SK-N-SH treated with all-trans-retinoic acid at 6 μM for 48 hours (cell line): ENCODE results near the gene MTAP.

Source experiments
- ATAC-seq: fragments of 200-7000 bp; cut with Tn5 transposase; 3 replicates; pipeline ENCODE4 v1.9.1; 2020; ENCODE audit warnings: mild to moderate bottlenecking, moderate library complexity
- ARNTL ChIP-seq: fragments of 450-650 bp; formaldehyde crosslinking; IDR thresholded peaks from 2 replicates; pipeline ENCODE4 v1.5.0; 2020; ENCODE audit warnings: low read depth, mild to moderate bottlenecking, moderate library complexity, borderline replicate concordance
- BACH2 ChIP-seq: fragments of 250-450 bp; sonication (Bioruptor Pico); IDR thresholded peaks from 2 replicates; pipeline ENCODE4 v1.9.0; 2021; ENCODE audit warnings: mild to moderate bottlenecking, borderline replicate concordance
- CSDC2 ChIP-seq: fragments of 250-450 bp; sonication (Bioruptor Pico); IDR thresholded peaks from 2 replicates; pipeline ENCODE4 v1.5.0; 2020; ENCODE audit warnings: mild to moderate bottlenecking, moderate library complexity
- ESRRG ChIP-seq: fragments of 250-450 bp; sonication (Bioruptor Pico); IDR thresholded peaks from 2 replicates; pipeline ENCODE4 v1.6.1; 2021; ENCODE audit warnings: mild to moderate bottlenecking
- GLIS3 ChIP-seq: fragments of 250-450 bp; sonication (Bioruptor Pico); IDR thresholded peaks from 2 replicates; pipeline ENCODE4 v1.5.0; 2020; ENCODE audit warnings: mild to moderate bottlenecking, moderate library complexity
- ISL1 ChIP-seq: fragments of 250-450 bp; sonication (Bioruptor Pico); IDR thresholded peaks from 2 replicates; pipeline ENCODE4 v2.1.2; 2022; ENCODE audit warnings: mild to moderate bottlenecking, moderate library complexity
- OSR1 ChIP-seq: fragments of 250-450 bp; sonication (Bioruptor Pico); IDR thresholded peaks from 2 replicates; pipeline ENCODE4 v1.8.0; 2022; ENCODE audit warnings: moderate library complexity, mild to moderate bottlenecking, inconsistent platforms
- PPARA ChIP-seq: fragments of 250-450 bp; sonication (Bioruptor Pico); IDR thresholded peaks from 2 replicates; pipeline ENCODE4 v1.5.0; 2020; ENCODE audit warnings: mild to moderate bottlenecking, borderline replicate concordance
- SNAI2 ChIP-seq: fragments of 250-450 bp; sonication (Bioruptor Pico); IDR thresholded peaks from 2 replicates; pipeline ENCODE4 v1.5.0; 2020; ENCODE audit warnings: mild to moderate bottlenecking, moderate library complexity
- TCF4 ChIP-seq: fragments of 250-450 bp; sonication (Bioruptor Pico); IDR thresholded peaks from 2 replicates; pipeline ENCODE4 v1.8.0; 2021; ENCODE audit warnings: mild to moderate bottlenecking, moderate library complexity, borderline replicate concordance
- ZFP3 ChIP-seq: fragments of 250-450 bp; sonication (Bioruptor Pico); IDR thresholded peaks from 2 replicates; pipeline ENCODE4 v1.5.0; 2020; ENCODE audit warnings: mild to moderate bottlenecking, moderate library complexity
- ZFP30 ChIP-seq: fragments of 450-650 bp; formaldehyde crosslinking; IDR thresholded peaks from 2 replicates; pipeline ENCODE4 v1.5.0; 2022; ENCODE audit warnings: mild to moderate bottlenecking, moderate library complexity
- ZNF565 ChIP-seq: fragments of 450-650 bp; formaldehyde crosslinking; conservative IDR thresholded peaks from 2 replicates; pipeline ENCODE4 v1.5.0; 2020; ENCODE audit warnings: low read depth, mild to moderate bottlenecking, moderate library complexity
- ZNF70 ChIP-seq: fragments of 450-650 bp; formaldehyde crosslinking; IDR thresholded peaks from 2 replicates; pipeline ENCODE4 v1.5.0; 2020; ENCODE audit warnings: mild to moderate bottlenecking, moderate library complexity
- ZNF8 ChIP-seq: fragments of 450-650 bp; formaldehyde crosslinking; IDR thresholded peaks from 2 replicates; pipeline ENCODE4 v1.5.0; 2020; ENCODE audit warnings: mild to moderate bottlenecking, moderate library complexity
- TF ChIP-seq, protein P1 (sequence below): fragments of 250-450 bp; sonication (Bioruptor Pico); IDR thresholded peaks from 2 replicates; pipeline ENCODE4 v1.5.0; 2020; ENCODE audit warnings: mild to moderate bottlenecking, moderate library complexity
- TF ChIP-seq, protein P2 (sequence below): fragments of 250-450 bp; sonication (Bioruptor Pico); IDR thresholded peaks from 2 replicates; pipeline ENCODE4 v1.5.1; 2021; ENCODE audit warnings: mild to moderate bottlenecking, moderate library complexity
- TF ChIP-seq, protein P3 (sequence below): fragments of 250-450 bp; sonication (Bioruptor Pico); IDR thresholded peaks from 2 replicates; pipeline ENCODE4 v1.8.0; 2020; ENCODE audit warnings: mild to moderate bottlenecking, moderate library complexity, borderline replicate concordance

The MTAP gene

DNA sequence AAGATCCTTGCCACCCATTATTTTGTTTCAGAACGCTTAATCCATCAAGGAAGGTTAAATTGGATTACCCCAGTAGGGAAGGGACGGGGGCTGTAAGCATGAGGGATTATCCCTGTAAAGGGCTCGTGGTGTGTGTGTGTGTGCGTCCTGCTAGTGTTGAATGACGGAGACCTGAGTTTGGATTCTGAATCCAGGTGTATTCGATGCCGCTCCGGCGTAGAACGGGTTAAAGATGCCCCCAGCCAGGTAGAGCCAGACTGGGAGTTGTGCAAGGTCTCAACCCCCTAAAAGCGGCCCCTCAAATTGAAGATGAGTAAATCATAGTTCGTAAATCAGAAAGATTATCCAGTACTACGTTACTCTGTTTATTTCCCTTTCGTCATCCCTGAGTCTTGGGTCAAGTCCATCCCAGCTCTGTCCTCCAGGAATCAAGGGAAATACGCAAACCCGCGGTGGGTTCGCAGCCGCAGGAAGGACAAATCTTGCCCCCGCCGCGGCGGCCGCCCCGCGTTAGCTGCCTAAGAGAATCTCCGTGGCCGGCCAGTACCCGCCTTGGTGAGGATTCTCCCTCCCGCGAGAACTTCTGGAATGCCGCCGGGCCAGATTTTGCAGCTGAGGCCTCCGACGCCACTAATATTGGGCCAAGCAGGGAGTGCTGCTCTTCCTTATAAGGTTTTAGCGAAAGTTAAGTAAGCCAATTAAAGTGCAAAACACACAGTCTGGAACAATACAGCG lies 586 bp upstream of the MTAP start (continued):
- TF ChIP-seq ARNTL (CRISPR knock-in tag) (no peak), SNAI2 (CRISPR knock-in tag) (no peak)

DNA sequence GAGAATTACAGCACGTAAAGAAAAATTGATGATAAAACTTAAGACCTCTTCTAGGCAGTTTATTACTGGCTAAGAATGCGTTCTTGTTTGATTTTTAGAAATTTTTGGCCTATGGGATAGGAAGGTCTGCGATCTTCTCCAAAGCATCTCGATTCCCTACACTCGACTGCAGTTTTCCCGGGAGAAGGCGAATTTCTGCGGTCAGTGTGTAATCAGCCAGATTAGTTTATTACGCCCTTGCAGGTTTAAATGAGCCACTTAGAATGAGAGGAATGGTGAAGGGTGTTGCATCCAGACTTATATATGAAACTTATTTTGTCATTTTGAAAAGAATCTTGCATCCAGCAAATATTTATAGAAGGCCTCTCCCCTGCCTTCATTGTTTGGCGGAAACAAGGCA lies 1.2 kb downstream of the MTAP start:
- ATAC-seq = no peak
- TF ChIP-seq BACH2 (CRISPR knock-in tag) (no peak), ZNF8 (CRISPR knock-in tag) (no peak), ZFP3 (CRISPR knock-in tag) (no peak), ZFP30 (no peak), ZNF565 (no peak), TCF4 (CRISPR knock-in tag) (no peak), CSDC2 (CRISPR knock-in tag) (no peak), ARNTL (CRISPR knock-in tag) (no peak), PPARA (no peak), ISL1 (CRISPR knock-in tag) (no peak), SNAI2 (CRISPR knock-in tag) (no peak)
- TF ChIP-seq, protein P1, sequence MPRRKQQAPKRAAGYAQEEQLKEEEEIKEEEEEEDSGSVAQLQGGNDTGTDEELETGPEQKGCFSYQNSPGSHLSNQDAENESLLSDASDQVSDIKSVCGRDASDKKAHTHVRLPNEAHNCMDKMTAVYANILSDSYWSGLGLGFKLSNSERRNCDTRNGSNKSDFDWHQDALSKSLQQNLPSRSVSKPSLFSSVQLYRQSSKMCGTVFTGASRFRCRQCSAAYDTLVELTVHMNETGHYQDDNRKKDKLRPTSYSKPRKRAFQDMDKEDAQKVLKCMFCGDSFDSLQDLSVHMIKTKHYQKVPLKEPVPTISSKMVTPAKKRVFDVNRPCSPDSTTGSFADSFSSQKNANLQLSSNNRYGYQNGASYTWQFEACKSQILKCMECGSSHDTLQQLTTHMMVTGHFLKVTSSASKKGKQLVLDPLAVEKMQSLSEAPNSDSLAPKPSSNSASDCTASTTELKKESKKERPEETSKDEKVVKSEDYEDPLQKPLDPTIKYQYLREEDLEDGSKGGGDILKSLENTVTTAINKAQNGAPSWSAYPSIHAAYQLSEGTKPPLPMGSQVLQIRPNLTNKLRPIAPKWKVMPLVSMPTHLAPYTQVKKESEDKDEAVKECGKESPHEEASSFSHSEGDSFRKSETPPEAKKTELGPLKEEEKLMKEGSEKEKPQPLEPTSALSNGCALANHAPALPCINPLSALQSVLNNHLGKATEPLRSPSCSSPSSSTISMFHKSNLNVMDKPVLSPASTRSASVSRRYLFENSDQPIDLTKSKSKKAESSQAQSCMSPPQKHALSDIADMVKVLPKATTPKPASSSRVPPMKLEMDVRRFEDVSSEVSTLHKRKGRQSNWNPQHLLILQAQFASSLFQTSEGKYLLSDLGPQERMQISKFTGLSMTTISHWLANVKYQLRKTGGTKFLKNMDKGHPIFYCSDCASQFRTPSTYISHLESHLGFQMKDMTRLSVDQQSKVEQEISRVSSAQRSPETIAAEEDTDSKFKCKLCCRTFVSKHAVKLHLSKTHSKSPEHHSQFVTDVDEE (CRISPR knock-in tag) = no peak
- TF ChIP-seq, protein P2, sequence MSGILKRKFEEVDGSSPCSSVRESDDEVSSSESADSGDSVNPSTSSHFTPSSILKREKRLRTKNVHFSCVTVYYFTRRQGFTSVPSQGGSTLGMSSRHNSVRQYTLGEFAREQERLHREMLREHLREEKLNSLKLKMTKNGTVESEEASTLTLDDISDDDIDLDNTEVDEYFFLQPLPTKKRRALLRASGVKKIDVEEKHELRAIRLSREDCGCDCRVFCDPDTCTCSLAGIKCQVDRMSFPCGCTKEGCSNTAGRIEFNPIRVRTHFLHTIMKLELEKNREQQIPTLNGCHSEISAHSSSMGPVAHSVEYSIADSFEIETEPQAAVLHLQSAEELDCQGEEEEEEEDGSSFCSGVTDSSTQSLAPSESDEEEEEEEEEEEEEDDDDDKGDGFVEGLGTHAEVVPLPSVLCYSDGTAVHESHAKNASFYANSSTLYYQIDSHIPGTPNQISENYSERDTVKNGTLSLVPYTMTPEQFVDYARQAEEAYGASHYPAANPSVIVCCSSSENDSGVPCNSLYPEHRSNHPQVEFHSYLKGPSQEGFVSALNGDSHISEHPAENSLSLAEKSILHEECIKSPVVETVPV (CRISPR knock-in tag) = no peak
- TF ChIP-seq, protein P3, sequence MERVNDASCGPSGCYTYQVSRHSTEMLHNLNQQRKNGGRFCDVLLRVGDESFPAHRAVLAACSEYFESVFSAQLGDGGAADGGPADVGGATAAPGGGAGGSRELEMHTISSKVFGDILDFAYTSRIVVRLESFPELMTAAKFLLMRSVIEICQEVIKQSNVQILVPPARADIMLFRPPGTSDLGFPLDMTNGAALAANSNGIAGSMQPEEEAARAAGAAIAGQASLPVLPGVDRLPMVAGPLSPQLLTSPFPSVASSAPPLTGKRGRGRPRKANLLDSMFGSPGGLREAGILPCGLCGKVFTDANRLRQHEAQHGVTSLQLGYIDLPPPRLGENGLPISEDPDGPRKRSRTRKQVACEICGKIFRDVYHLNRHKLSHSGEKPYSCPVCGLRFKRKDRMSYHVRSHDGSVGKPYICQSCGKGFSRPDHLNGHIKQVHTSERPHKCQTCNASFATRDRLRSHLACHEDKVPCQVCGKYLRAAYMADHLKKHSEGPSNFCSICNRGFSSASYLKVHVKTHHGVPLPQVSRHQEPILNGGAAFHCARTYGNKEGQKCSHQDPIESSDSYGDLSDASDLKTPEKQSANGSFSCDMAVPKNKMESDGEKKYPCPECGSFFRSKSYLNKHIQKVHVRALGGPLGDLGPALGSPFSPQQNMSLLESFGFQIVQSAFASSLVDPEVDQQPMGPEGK (CRISPR knock-in tag) = no peak

DNA sequence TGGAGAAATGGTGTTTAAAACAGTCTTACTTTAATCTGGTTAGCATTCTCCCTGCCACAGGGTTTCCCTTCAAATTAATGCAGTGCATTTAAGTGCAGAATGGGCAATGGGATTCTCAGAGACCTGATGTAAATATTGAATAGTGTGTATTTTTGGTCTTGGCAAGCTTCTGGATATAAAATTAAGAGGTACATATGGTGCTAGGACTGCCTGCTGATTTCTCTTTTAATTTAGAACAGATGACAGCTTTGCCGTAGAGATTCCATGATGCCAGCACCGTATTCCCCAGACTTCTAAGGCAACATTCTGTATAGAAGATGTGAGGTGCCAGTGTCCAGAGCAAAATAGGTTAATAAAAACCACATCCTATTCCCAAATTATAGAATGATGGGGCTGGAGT lies 1.9 kb downstream of the MTAP start:
- no peak for ATAC-seq
- TF ChIP-seq TCF4 (CRISPR knock-in tag) (0 out of 2 replicates have a peak, but pooled peaks have one; percentile 25), OSR1 (CRISPR knock-in tag) (no peak)
- TF ChIP-seq, all 23 proteins: peak for 1

DNA sequence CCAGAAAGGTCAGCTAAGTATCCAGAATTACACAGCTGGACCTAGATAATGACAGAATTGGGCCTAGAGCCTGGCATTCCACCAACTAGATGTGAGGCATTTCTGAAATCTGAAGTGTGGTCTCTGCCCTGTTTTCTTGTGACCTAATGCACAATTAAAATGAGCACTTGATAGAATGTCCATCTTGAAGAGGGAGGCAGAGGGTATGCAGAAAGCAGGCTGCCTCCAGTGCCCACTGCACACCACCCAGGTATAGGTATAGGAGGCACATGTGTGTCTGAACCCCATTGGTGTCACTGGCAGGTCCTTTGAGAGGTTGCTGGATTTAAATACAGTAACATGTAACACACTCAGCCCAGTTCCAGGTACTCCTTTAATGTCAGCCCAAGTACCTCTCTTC lies 2.4 kb downstream of the MTAP start:
- no peak for TF ChIP-seq ZNF70
- TF ChIP-seq GLIS3 = no peak
- TF ChIP-seq PPARA = no peak
- no peak for TF ChIP-seq ZNF8 (CRISPR knock-in tag)
- TF ChIP-seq, protein P2 (CRISPR knock-in tag) = no peak
- TF ChIP-seq ZFP30 = no peak
- no peak for TF ChIP-seq ESRRG (CRISPR knock-in tag)
- TF ChIP-seq, protein P1 (CRISPR knock-in tag) = no peak
- no peak for TF ChIP-seq ZNF565
- TF ChIP-seq TCF4 (CRISPR knock-in tag) = no peak
- ATAC-seq = no peak
